Bronchial epithelial cell (primary cell): ENCODE measurements around the gene TLCD1. TPM values are rescaled to one million over a fixed set of nuclear protein-coding genes. Genes with fewer than 3 reads are reported as not detected.
A peak's percentile ranks its signal among the peaks of the same experiment; 100 is the strongest.
"Not testable (repeated sequence)": the region's sequence is repeated elsewhere in the genome, so short reads cannot be mapped to it uniquely, and the experiment has no call there.

Experiments
- DNase-seq: peaks from one replicate; pipeline ENCODE4 v3.0.0-alpha.2; 2010; ENCODE audit warnings: low read depth
- FAIRE-seq: peaks from 2 replicates; lab custom pipeline; 2011; peaks lifted over from hg19 to GRCh38; lab: Jason Lieb, UNC
- H3K27me3 ChIP-seq: 2 replicates; pipeline ENCODE4 v1.5.1; 2011; ENCODE audit warnings: low read length; ENCODE audit not compliant: control insufficient read depth, insufficient read depth
- H3K36me3 ChIP-seq: 2 replicates; pipeline ENCODE4 v1.5.1; 2011; ENCODE audit warnings: low read length; ENCODE audit not compliant: control insufficient read depth, insufficient read depth
- H3K4me3 ChIP-seq: 2 replicates; pipeline ENCODE4 v1.5.1; 2011; ENCODE audit warnings: mild to moderate bottlenecking, low read depth, low read length, control low read depth
- total RNA-seq: library from RNA; depleted of rRNA; stranded (reverse); fragments of >200 nt; gene quantifications from 2 replicates; pipeline ENCODE4 v1.2.1, GENCODE V29; 2014
- TF ChIP-seq, protein P1 (sequence below): IDR thresholded peaks from 2 replicates; pipeline ENCODE4 v1.5.1; 2011; ENCODE audit warnings: mild to moderate bottlenecking, moderate library complexity, low read length, control low read depth, inconsistent platforms; ENCODE audit not compliant: insufficient read depth, severe bottlenecking

The TLCD1 gene
- total RNA-seq, 1 donor from 2014 or later: 7.4 TPM

- no peaks in the 10 kb centered on the region for H3K27me3 ChIP-seq
- H3K4me3 ChIP-seq: peak overlapping the region; percentile 72
- TF ChIP-seq, protein P1, sequence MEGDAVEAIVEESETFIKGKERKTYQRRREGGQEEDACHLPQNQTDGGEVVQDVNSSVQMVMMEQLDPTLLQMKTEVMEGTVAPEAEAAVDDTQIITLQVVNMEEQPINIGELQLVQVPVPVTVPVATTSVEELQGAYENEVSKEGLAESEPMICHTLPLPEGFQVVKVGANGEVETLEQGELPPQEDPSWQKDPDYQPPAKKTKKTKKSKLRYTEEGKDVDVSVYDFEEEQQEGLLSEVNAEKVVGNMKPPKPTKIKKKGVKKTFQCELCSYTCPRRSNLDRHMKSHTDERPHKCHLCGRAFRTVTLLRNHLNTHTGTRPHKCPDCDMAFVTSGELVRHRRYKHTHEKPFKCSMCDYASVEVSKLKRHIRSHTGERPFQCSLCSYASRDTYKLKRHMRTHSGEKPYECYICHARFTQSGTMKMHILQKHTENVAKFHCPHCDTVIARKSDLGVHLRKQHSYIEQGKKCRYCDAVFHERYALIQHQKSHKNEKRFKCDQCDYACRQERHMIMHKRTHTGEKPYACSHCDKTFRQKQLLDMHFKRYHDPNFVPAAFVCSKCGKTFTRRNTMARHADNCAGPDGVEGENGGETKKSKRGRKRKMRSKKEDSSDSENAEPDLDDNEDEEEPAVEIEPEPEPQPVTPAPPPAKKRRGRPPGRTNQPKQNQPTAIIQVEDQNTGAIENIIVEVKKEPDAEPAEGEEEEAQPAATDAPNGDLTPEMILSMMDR: no peak
- DNase-seq (peak; percentile 63), FAIRE-seq (no peak)
- H3K36me3 ChIP-seq: peaks cover 23% of the 10 kb centered on the region
Observed at GRCh38 chr17:28725660-28726225, 290 bp downstream of the TLCD1 start.

- H3K4me3 ChIP-seq: peak overlapping the region; percentile 72
- no peaks in the 10 kb centered on the region for H3K27me3 ChIP-seq
- FAIRE-seq (no peak), DNase-seq (peak; percentile 54)
- H3K36me3 ChIP-seq: peaks cover 23% of the 10 kb centered on the region
- TF ChIP-seq, protein P1: peak; percentile 8
Observed at GRCh38 chr17:28725166-28725659, 820 bp downstream of the TLCD1 start.

DNA sequence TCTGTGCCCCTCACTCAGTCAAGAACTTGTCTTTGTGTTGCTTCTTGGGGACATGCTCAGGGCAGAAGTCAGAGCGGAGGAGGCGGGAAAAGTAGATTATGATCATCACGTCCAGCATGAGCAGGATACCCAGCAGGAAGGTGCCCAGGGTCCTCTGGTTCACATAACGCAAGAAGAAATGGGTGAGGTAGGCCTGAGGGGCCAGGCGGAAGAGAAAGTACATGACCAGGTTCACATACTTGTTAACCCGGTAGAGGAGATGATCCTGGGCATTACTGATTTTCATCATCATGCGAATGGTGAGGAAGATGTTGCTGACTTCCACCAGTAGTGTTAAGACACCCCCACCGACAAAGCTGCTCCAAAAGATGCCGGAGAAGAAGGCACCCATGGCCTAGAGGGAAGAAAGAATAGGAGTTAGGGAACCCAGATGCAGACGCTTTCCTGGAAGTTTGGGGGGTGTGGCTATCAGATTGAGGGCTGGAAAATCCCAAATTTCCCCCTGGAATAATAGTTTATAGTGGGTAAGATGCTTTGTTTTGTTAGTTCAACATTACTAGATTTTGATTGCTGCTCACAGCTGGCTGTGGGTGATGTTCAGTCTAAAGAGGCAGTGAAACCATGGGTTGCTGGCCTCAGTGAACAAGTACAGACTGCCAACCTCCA is 1.4 kb downstream of the TLCD1 start:
- no peak for DNase-seq
- H3K36me3 ChIP-seq: peaks cover 23% of the 10 kb centered on the region
- H3K27me3 ChIP-seq: no peaks in the 10 kb centered on the region
- H3K4me3 ChIP-seq: peak overlapping the region; percentile 72
- TF ChIP-seq, protein P1: no peak
- no peak for FAIRE-seq

GRCh38 chr17:28723836-28724499 is 2.1 kb downstream of the TLCD1 start:
- DNase-seq, H3K27me3 ChIP-seq, FAIRE-seq, H3K4me3 ChIP-seq: not testable (repeated sequence)
- H3K36me3 ChIP-seq: peaks cover 23% of the 10 kb centered on the region

DNA sequence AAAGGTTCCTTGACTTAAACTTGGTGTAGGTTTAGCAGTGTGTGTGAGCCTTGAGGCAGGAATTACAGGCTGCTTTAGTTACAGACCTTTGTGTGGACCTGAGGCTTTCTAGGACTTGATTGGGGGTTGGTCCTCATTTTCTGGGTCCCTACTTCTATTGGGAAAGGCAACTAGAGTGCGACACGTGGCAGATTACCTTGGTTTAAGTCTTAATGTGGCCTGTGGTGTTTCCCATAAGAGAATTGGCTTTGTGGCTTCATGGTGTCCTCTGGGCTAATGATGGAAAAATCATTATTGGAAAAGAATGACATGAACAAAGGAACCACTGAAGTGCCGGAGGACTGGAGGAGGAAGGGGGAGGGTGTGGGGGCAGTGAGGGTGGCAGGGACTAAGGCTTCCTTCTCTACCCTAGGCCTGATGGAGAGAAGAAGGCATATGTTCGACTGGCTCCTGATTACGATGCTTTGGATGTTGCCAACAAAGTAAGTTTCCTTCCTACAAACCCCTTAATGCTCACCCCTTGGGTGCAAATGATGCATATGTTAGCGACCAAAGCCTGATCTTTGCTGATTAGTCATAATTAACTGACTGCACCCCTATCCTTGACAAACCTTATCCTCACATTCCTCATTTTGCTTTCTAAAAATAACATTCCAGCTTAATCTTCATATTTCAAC is 2.7 kb downstream of the TLCD1 start:
- TF ChIP-seq, protein P1: no peak
- FAIRE-seq (no peak), DNase-seq (no peak)
- Histone ChIP-seq H3K36me3 (peaks cover 23% of the 10 kb centered on the region), H3K27me3 (no peaks in the 10 kb centered on the region), H3K4me3 (no peak overlapping the region)
